Endodermal cell (in vitro differentiated cells): Measurements from ENCODE around the gene MAPK8. TPM values are rescaled to one million over a fixed set of nuclear protein-coding genes. Genes with fewer than 3 reads are reported as not detected.
A peak's percentile ranks its signal among the peaks of the same experiment; 100 is the strongest.

ENCODE experiments used
- DNase-seq: peaks from one replicate; pipeline ENCODE4 v3.0.0-alpha.2; 2017
- H3K27ac ChIP-seq: 2 replicates; pipeline ENCODE4 v1.5.1; 2013; ENCODE audit warnings: mild to moderate bottlenecking, low read depth, low read length, moderate library complexity
- H3K27me3 ChIP-seq: 2 replicates; pipeline ENCODE4 v1.6.1; 2013; ENCODE audit warnings: mild to moderate bottlenecking, low read length, moderate library complexity; ENCODE audit not compliant: insufficient read depth, control insufficient read depth, poor library complexity, severe bottlenecking
- H3K36me3 ChIP-seq: 2 replicates; pipeline ENCODE4 v1.7.0; 2013; ENCODE audit warnings: mild to moderate bottlenecking, low read length, moderate library complexity; ENCODE audit not compliant: control insufficient read depth, insufficient read depth
- H3K4me1 ChIP-seq: one replicate; pipeline ENCODE4 v1.7.0; 2013; ENCODE audit warnings: low read length; ENCODE audit not compliant: control insufficient read depth, insufficient read depth
- H3K4me3 ChIP-seq: 2 replicates; pipeline ENCODE4 v1.5.1; 2013; ENCODE audit warnings: mild to moderate bottlenecking, low read length, moderate library complexity
- H3K9ac ChIP-seq: 2 replicates; pipeline ENCODE4 v1.6.1; 2013; ENCODE audit warnings: mild to moderate bottlenecking, low read length, moderate library complexity; ENCODE audit not compliant: poor library complexity, severe bottlenecking; ENCODE audit errors: extremely low read depth
- H3K9me3 ChIP-seq: 2 replicates; pipeline ENCODE4 v1.6.1; 2013; ENCODE audit warnings: mild to moderate bottlenecking, low read length, moderate library complexity; ENCODE audit not compliant: control insufficient read depth
- H3K27ac Mint-ChIP-seq: 2 replicates; pipeline ENCODE4 v1.8.0; 2020; ENCODE audit warnings: mixed read lengths
- H3K27me3 Mint-ChIP-seq: 2 replicates; pipeline ENCODE4 v1.8.0; 2021; ENCODE audit warnings: mild to moderate bottlenecking, mixed read lengths; ENCODE audit not compliant: insufficient read depth
- H3K36me3 Mint-ChIP-seq: 2 replicates; pipeline ENCODE4 v1.8.0; 2020; ENCODE audit warnings: low read depth, mixed read lengths
- H3K4me1 Mint-ChIP-seq: 2 replicates; pipeline ENCODE4 v1.8.0; 2020; ENCODE audit warnings: mixed read lengths
- H3K4me3 Mint-ChIP-seq: 2 replicates; pipeline ENCODE4 v1.8.0; 2020; ENCODE audit warnings: mild to moderate bottlenecking, moderate library complexity, mixed read lengths
- H3K9me3 Mint-ChIP-seq: 2 replicates; pipeline ENCODE4 v1.8.0; 2020; ENCODE audit warnings: mild to moderate bottlenecking, mixed read lengths
- WGBS, 2 experiments: methylation state at CpG; one replicate each; pipeline versions ENCODE4 v1.1.5 to v1.1.7; 2013; ENCODE audit warnings: missing lambda C conversion rate in 2 of 2, mixed read lengths in 1 of 2; ENCODE audit not compliant: insufficient coverage in 1 of 2, insufficient read length in 1 of 2; 5-methylcytosine and 5-hydroxymethylcytosine counted together
- total RNA-seq, 2 donors: library from RNA; stranded (reverse); fragmentation: NEBNext Ultra II Directional in 1 of 2; extraction: Animal tissue kit (Norgen Biotek cat#: 25700) in 1 of 2; gene quantifications; 2 replicates in 1 of 2; 3 replicates in 1 of 2; pipeline ENCODE4 v1.2.1, GENCODE V29; 2021
- TF ChIP-seq, protein P1 (sequence below): fragments of 200-600 bp; sonication (generic); conservative IDR thresholded peaks from 2 replicates; pipeline ENCODE4 v1.5.0; 2021; ENCODE audit warnings: antibody characterized with exemption, mild to moderate bottlenecking

The MAPK8 gene
- total RNA-seq, 2 donors from 2014 or later: 84.2 to 146 TPM

- Histone ChIP-seq H3K4me3 (peak overlapping the region; percentile 61), H3K27ac (no peak overlapping the region), H3K9me3 (no peaks in the 10 kb centered on the region), H3K36me3 (no peaks in the 10 kb centered on the region), H3K27me3 (no peaks in the 10 kb centered on the region), H3K4me1 (peaks cover 32% of the 10 kb centered on the region), H3K9ac (no peak overlapping the region)
- H3K9me3 Mint-ChIP-seq: no peaks in the 10 kb centered on the region
- peak overlapping the region; percentile 91 for H3K27ac Mint-ChIP-seq
- no peaks in the 10 kb centered on the region for H3K27me3 Mint-ChIP-seq
- TF ChIP-seq, protein P1, sequence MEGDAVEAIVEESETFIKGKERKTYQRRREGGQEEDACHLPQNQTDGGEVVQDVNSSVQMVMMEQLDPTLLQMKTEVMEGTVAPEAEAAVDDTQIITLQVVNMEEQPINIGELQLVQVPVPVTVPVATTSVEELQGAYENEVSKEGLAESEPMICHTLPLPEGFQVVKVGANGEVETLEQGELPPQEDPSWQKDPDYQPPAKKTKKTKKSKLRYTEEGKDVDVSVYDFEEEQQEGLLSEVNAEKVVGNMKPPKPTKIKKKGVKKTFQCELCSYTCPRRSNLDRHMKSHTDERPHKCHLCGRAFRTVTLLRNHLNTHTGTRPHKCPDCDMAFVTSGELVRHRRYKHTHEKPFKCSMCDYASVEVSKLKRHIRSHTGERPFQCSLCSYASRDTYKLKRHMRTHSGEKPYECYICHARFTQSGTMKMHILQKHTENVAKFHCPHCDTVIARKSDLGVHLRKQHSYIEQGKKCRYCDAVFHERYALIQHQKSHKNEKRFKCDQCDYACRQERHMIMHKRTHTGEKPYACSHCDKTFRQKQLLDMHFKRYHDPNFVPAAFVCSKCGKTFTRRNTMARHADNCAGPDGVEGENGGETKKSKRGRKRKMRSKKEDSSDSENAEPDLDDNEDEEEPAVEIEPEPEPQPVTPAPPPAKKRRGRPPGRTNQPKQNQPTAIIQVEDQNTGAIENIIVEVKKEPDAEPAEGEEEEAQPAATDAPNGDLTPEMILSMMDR: no peak
- H3K36me3 Mint-ChIP-seq: no peaks in the 10 kb centered on the region
- 90 to 91% methylated on average over 2 to 4 of the region's 4 CpGs for WGBS, 2 experiments
- H3K4me1 Mint-ChIP-seq: peaks cover 41% of the 10 kb centered on the region
- no peak overlapping the region for H3K4me3 Mint-ChIP-seq
- DNase-seq: no peak
Observed at GRCh38 chr10:48398261-48398660, 91.8 kb downstream of the MAPK8 start.

GRCh38 chr10:48399056-48399541, 92.6 kb downstream of the MAPK8 start:
- Histone ChIP-seq H3K36me3 (no peaks in the 10 kb centered on the region), H3K9me3 (no peaks in the 10 kb centered on the region), H3K4me3 (peak overlapping the region; percentile 61), H3K27ac (peak overlapping the region; percentile 71), H3K27me3 (no peaks in the 10 kb centered on the region), H3K9ac (peak overlapping the region; percentile 45), H3K4me1 (peaks cover 31% of the 10 kb centered on the region)
- peak overlapping the region; percentile 17 for H3K4me3 Mint-ChIP-seq
- H3K27ac Mint-ChIP-seq: peak overlapping the region; percentile 91
- H3K27me3 Mint-ChIP-seq: no peaks in the 10 kb centered on the region
- H3K9me3 Mint-ChIP-seq: no peaks in the 10 kb centered on the region
- WGBS, 2 experiments: 52 to 57% methylated on average over 5 of the region's 5 CpGs
- peaks cover 38% of the 10 kb centered on the region for H3K4me1 Mint-ChIP-seq
- H3K36me3 Mint-ChIP-seq: no peaks in the 10 kb centered on the region
- peak; percentile 78 for DNase-seq
- TF ChIP-seq, protein P1: no peak

- no peaks in the 10 kb centered on the region for H3K9me3 ChIP-seq
- Mint-ChIP-seq H3K4me1 (peaks cover 38% of the 10 kb centered on the region), H3K27ac (peak overlapping the region; percentile 91), H3K9me3 (no peaks in the 10 kb centered on the region), H3K36me3 (peaks cover 2% of the 10 kb centered on the region), H3K27me3 (no peaks in the 10 kb centered on the region), H3K4me3 (peak overlapping the region; percentile 17)
- no peaks in the 10 kb centered on the region for H3K27me3 ChIP-seq
- TF ChIP-seq, protein P1: no peak
- WGBS, 2 experiments: 40% methylated on average over 1 of the region's 1 CpG; no CpG with 5 or more reads in 1 of the 2 experiments
- H3K4me3 ChIP-seq: peak overlapping the region; percentile 61
- no peaks in the 10 kb centered on the region for H3K36me3 ChIP-seq
- no peak for DNase-seq
- H3K4me1 ChIP-seq: peaks cover 31% of the 10 kb centered on the region
- peak overlapping the region; percentile 45 for H3K9ac ChIP-seq
- peak overlapping the region; percentile 71 for H3K27ac ChIP-seq
Observed at GRCh38 chr10:48399551-48399950, 93.1 kb downstream of the MAPK8 start.
